Dendritic cell treated with granulocyte-macrophage colony-stimulating factor and Interleukin-4, amounts not matched to agents 40 ng/mL and 50 ng/mL, for 4 days (primary cell): ENCODE measurements around the gene PPP6R2.

Experiments used
- H3K27ac Mint-ChIP-seq: one replicate; pipeline ENCODE4 v1.8.0; 2022; ENCODE audit warnings: mild to moderate bottlenecking, mixed read lengths
- H3K27me3 Mint-ChIP-seq: one replicate; pipeline ENCODE4 v1.8.0; 2022; ENCODE audit warnings: mild to moderate bottlenecking, mixed read lengths
- H3K36me3 Mint-ChIP-seq: one replicate; pipeline ENCODE4 v1.8.0; 2022; ENCODE audit warnings: low read depth, mixed read lengths
- H3K4me1 Mint-ChIP-seq: one replicate; pipeline ENCODE4 v1.8.0; 2022; ENCODE audit warnings: low read depth, mixed read lengths
- H3K4me3 Mint-ChIP-seq: one replicate; pipeline ENCODE4 v1.8.0; 2022; ENCODE audit warnings: mild to moderate bottlenecking, moderate library complexity, mixed read lengths
- H3K9me3 Mint-ChIP-seq: one replicate; pipeline ENCODE4 v1.8.0; 2022; ENCODE audit warnings: mixed read lengths
- intact Hi-C: fragments of 100-400 bp; cut with micrococcal nuclease; formaldehyde crosslinking; loops from one replicate; pipeline ENCODE4 v1.15.0; 2022

PPP6R2 gene

DNA sequence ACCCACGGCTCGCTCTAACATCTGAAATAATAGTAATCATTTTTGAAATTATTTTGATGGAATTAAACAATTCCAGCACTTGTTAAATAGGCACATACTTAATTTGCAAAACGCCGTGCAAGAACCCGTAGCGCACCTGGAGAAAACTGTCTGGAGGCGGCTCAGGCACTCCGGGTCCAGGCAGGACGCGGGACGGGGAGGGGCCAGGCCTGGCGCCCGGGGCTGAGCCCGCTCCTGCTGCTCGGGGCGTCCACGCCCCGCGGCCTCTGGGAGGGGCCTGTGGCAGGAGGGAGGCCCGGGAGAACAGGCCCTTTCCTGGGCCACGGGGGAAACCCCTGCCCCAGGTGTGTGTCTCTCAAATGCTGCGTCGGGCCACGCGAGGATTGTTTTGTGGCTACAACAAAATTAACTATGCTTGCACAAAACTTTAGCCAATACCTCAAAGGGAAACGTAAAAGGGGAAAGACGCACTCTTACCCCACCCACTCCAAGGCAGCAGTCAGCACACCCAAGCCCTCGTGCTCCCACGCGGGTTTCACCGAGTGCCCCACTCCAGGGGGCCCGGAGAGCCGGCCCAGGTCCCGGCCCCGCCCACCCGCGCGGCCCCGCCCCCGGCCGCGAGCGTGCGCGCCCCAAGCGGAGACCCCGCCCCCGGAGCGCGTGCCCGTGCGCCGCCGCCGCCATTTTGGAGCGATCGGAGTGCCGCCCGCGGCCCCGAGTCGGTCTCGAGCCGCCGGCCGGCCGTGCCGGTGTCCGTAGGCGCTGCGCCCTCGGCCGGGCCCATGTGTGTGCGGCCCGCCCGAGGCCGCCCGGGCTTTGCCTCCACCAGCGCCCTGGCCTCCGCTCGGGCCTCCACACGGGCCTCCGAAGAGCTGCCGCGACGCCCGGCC is at the start of gene PPP6R2:
Gene PPP6R2 (plus strand): TSS at position 677 of the 890 bp plus-strand sequence. CDS start 50,582 bp downstream, outside the sequence.
- H3K9me3 Mint-ChIP-seq: no peaks in the 10 kb centered on the region
- no peaks in the 10 kb centered on the region for H3K4me1 Mint-ChIP-seq
- peak within 1 kb of the TSS; percentile 62 for H3K27ac Mint-ChIP-seq
- peak within 1 kb of the TSS; percentile 73 for H3K4me3 Mint-ChIP-seq
- no peaks in the 10 kb centered on the region for H3K27me3 Mint-ChIP-seq
- no peaks in the 10 kb centered on the region for H3K36me3 Mint-ChIP-seq
- intact Hi-C loops: loop anchor here (1.0 to 5.0 kb wide), 4 partner anchors 36 to 98 kb away; partner anchors contain the start of genes PLXNB2 and TUBGCP6

DNA sequence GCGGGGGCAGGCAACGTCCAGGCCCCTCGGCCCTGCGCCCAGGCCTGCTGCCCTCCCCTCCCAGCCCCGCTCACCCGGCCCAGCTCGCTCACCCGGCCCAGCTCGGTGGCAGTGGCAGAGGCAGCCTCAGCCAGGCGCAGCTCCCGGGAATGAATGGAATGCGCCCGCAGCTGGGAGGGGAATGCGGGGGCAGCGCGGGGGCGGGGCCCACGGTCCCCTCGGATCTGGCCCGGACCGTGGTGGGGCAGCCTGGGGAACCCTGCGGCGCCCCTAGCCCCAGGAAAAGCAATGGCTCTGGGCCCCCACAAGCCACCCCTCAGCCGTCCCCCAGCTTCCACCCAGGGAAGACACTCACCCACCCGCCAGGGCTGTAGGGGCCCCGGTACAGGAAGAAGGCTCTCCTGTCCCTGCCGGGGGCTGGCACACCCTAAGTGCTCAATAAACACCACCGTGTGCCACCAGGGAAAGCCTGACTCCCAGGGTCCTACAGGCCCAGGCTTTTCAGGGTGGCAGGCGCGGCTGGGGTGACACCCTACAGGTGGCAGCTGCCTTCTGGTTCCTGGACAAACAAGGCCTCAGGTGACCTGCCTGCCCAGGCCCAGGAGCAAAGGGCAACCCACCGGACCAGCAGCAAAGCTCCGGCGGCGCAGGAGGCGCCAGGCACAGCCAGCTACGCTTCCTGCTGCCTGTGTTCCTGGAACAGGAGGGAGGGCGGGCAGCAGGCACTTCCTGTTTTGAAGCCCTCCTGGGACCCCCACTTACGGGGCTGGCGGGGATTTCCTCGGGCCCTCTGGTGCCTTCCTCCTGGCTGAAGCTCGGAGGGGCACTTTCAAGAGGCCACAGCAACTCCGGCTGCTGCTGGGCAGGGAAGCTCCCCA is 49.4 kb upstream of the PPP6R2 start:
- H3K36me3 Mint-ChIP-seq: peaks cover 95% of the 10 kb centered on the region
- H3K27ac Mint-ChIP-seq: peak overlapping the region; percentile 20
- intact Hi-C loops: loop anchor here (5.0 kb wide), 1 partner anchor 34 kb away; the partner anchor contains the start of gene DENND6B
- no peaks in the 10 kb centered on the region for H3K27me3 Mint-ChIP-seq
- H3K4me1 Mint-ChIP-seq: peaks cover 82% of the 10 kb centered on the region
- peak overlapping the region; percentile 44 for H3K4me3 Mint-ChIP-seq
- H3K9me3 Mint-ChIP-seq: no peaks in the 10 kb centered on the region

DNA sequence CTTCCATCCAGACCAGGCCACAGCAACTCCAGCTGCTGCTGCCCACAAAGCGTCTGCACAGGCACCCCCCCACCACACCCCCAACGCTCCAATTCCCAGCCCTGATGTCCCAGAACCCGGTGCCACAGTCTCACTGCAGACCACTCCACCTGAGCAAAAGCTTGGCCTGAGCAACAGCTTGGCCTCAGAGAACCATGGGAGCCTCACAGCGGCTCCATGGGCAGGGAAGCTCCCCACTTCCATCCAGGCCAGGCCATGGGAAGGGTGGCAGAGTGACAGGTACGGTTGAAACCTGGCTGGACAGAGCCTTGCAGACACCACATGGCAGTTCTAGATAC is 48.8 kb upstream of the PPP6R2 start:
- no peaks in the 10 kb centered on the region for H3K27me3 Mint-ChIP-seq
- peak overlapping the region; percentile 20 for H3K27ac Mint-ChIP-seq

DNA sequence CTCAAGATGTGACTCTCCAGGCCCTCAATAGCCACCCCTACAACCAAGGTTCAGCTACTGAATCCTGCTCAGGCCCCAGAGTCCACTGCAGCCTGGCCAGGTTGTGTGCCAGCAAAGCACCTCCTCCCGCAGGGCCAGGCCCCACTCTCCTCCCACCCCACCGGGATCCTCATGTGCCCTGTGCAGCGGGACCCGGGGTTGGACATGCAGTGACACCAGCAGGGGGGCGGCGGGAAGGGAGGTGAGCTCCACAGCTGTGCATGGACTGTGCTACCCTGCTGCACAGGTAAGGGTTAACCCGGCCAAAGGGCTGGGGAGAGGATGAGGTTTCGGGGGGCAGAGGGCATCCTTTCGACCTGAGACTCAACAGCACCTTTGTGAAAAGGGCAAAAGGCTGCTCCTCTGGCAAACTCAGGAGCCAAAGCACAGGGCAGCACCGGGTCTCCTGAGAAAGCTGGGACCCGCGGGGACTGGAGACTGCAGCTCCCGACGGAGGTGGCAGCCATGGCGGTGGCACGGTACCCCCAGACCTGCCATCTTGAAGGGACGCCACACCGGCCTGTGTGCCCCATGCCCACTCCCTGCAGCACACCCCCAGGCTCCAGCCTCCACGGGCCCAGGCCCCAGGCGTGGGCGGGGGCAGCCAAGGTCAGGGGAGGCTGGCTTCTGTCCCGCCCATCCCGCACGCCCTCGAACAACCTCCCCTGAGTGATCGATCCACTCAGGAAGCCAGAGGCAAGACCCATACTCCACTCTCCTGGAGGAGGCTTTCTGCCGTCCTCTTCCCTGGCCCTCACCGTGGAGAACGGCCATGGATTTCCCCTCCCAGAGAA is 46.3 kb upstream of the PPP6R2 start:
- Mint-ChIP-seq H3K36me3 (peaks cover 86% of the 10 kb centered on the region), H3K4me1 (peaks cover 84% of the 10 kb centered on the region), H3K27me3 (no peaks in the 10 kb centered on the region), H3K9me3 (no peaks in the 10 kb centered on the region), H3K4me3 (no peak overlapping the region), H3K27ac (peak overlapping the region; percentile 30)
- intact Hi-C loops: no loop called here

More for the DNA sequence above, 48.8 kb upstream of the PPP6R2 start:
- intact Hi-C loops: loop anchor here (5.0 kb wide), 1 partner anchor 33 kb away; the partner anchor contains the start of gene DENND6B
- Mint-ChIP-seq H3K4me1 (peaks cover 88% of the 10 kb centered on the region), H3K36me3 (peaks cover 95% of the 10 kb centered on the region), H3K4me3 (peak overlapping the region; percentile 44), H3K9me3 (no peaks in the 10 kb centered on the region)

GRCh38 chr22:50297510-50298265 is 45.4 kb upstream of the PPP6R2 start:
- Mint-ChIP-seq H3K4me1 (peaks cover 85% of the 10 kb centered on the region), H3K27ac (peak overlapping the region; percentile 30), H3K4me3 (no peak overlapping the region), H3K9me3 (no peaks in the 10 kb centered on the region), H3K36me3 (peaks cover 85% of the 10 kb centered on the region), H3K27me3 (no peaks in the 10 kb centered on the region)
- intact Hi-C loops: no loop called here

DNA sequence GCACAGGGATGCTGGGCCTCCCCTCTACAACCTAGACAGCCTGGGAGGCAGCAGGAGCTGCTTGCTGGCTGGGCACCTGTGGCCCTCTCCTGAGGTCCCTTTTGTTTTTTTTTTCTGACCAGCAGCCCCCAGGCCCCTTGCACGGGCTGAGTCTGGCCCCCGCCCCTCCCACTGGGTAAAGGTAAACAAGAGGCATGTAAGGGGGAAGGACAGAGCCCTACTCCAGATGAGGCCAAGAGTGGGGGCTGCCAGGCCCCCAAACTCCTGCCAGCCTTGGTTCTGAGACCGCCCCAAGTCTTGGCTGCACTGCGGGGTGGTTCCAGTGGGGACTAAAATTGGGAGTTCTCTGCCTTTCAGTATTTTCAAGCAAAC is 44.9 kb upstream of the PPP6R2 start:
- H3K4me1 Mint-ChIP-seq: peaks cover 85% of the 10 kb centered on the region
- no peaks in the 10 kb centered on the region for H3K9me3 Mint-ChIP-seq
- H3K27ac Mint-ChIP-seq: peak overlapping the region; percentile 30
- H3K4me3 Mint-ChIP-seq: no peak overlapping the region
- peaks cover 85% of the 10 kb centered on the region for H3K36me3 Mint-ChIP-seq
- no peaks in the 10 kb centered on the region for H3K27me3 Mint-ChIP-seq
- intact Hi-C loops: no loop called here

DNA sequence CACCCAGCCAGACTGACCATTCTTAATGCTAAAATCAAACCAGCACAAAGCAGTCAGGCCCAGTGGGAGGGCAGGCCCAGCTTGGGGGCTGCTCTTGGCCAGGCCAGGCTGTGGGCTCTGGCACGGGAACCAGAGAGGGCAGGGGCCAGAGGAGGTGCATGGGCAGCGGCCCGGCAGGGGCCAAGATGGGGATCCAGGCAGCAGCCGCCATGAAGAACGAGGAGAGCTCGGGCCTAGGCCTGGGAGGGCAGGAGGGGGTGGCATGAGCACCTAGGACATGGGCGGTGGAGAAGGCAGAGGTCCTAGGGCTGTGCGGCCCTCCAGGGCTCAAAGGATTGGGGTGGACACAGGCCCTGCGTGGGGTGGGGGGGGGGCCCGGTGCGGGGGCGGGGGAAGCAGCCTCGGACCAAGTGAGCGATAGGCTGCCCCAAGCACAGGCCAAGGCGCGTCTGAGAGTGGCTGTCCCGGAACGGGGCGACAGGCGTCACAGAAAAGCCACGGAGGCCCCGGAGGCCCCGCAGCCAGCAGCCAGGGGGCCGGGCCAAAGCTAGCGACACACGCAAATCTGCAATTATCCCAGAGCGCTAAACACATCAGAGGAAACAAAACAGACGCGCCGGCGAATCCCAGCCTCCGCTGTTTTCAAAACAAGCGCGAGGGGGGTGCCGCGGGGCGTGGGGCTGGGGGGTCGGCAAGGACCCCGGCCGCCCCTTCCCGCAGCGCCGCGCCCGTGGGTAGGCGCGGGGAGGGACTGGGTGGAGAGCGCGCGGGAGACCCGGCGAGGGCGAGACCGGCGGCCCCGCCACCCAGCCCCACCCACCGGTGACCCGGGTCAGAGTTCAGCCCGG is 44.0 kb upstream of the PPP6R2 start:
- H3K27ac Mint-ChIP-seq: peak overlapping the region; percentile 30
- no peaks in the 10 kb centered on the region for H3K9me3 Mint-ChIP-seq
- peak overlapping the region; percentile 77 for H3K4me3 Mint-ChIP-seq
- peaks cover 88% of the 10 kb centered on the region for H3K4me1 Mint-ChIP-seq
- peaks cover 90% of the 10 kb centered on the region for H3K36me3 Mint-ChIP-seq
- H3K27me3 Mint-ChIP-seq: no peaks in the 10 kb centered on the region
- intact Hi-C loops: no loop called here

- Mint-ChIP-seq H3K27me3 (no peaks in the 10 kb centered on the region), H3K4me1 (peaks cover 89% of the 10 kb centered on the region), H3K36me3 (peaks cover 87% of the 10 kb centered on the region), H3K4me3 (peak overlapping the region; percentile 57), H3K9me3 (no peaks in the 10 kb centered on the region), H3K27ac (no peak overlapping the region)
- intact Hi-C loops: no loop called here
These were observed 43.1 kb upstream of the PPP6R2 start for GRCh38 chr22:50299785-50300619.

DNA sequence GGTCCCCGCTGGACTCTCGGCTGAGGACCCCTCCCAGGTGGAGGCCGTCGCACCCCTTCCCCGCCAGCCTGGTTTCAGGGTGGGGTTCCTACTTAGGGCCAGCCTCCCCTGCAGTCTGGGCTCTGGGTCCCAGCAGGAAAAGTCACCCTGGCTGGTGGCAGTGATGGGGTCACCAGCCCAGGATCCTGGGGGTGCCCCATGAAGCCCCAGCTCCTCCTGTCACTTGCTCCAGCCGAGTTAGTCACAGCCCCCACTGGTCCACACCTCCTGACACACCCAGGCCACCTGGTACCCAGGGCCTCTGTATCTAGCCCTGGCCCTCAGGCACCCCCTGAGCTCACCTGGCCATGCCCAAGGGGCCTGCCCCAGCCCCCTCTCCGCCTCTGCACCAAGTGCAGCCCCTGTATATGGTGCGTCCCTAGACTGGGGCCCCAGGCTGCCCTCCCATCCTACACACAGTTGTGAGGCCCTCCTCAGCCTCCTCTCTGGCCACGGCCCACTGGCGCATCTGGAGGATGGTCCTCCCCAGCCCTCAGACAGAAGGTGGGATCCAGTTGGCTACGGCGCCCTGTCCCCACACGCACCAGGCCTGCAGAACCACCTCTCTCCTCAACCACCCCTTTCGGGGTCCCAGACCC is 42.4 kb upstream of the PPP6R2 start:
- Mint-ChIP-seq H3K27me3 (no peaks in the 10 kb centered on the region), H3K4me3 (peak overlapping the region; percentile 77), H3K36me3 (peaks cover 87% of the 10 kb centered on the region), H3K9me3 (no peaks in the 10 kb centered on the region), H3K4me1 (peaks cover 89% of the 10 kb centered on the region), H3K27ac (peak overlapping the region; percentile 89)
- intact Hi-C loops: no loop called here

- Mint-ChIP-seq H3K27ac (peak overlapping the region; percentile 89), H3K36me3 (peaks cover 87% of the 10 kb centered on the region), H3K27me3 (no peaks in the 10 kb centered on the region), H3K9me3 (no peaks in the 10 kb centered on the region), H3K4me3 (peak overlapping the region; percentile 77), H3K4me1 (peaks cover 81% of the 10 kb centered on the region)
- intact Hi-C loops: no loop called here
These were observed 41.5 kb upstream of the PPP6R2 start for GRCh38 chr22:50301581-50301991.

DNA sequence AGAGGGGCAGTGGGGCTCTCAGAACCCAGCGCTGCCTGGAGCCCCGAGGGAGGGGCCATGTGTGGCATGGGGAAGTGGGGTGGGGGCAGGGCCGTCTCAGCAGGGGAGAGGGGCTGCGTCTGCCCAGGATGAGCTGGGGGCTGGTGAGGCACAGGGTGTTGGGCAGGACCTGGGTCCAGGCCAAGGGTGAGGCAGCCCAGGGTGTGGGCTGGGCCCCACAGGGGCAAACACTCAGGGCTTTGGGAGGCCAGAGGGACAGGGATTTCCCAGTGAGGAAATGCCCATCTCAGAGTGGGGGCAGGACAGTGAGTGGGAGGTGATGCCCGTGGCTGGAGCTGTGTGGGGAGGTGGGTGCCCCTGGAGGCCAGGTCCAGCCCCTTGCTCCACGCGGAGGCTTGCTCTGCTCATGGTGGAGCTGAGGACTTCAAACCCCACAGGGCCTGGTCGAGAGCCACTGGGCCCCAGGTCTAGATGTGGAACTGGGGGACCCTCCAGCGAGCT is 41.0 kb upstream of the PPP6R2 start:
- peak overlapping the region; percentile 89 for H3K27ac Mint-ChIP-seq
- H3K4me3 Mint-ChIP-seq: peak overlapping the region; percentile 77
- no peaks in the 10 kb centered on the region for H3K9me3 Mint-ChIP-seq
- intact Hi-C loops: no loop called here
- H3K4me1 Mint-ChIP-seq: peaks cover 76% of the 10 kb centered on the region
- H3K36me3 Mint-ChIP-seq: peaks cover 83% of the 10 kb centered on the region
- no peaks in the 10 kb centered on the region for H3K27me3 Mint-ChIP-seq
